HFFc6 (cell line): Measurements from ENCODE around the gene SLC16A4. TPM values are rescaled to one million over a fixed set of nuclear protein-coding genes. Genes with fewer than 3 reads are reported as not detected.
"Not testable (repeated sequence)": the region's sequence is repeated elsewhere in the genome, so short reads cannot be mapped to it uniquely, and the experiment has no call there.

Experiments
- DNase-seq: peaks from one replicate; pipeline ENCODE4 v3.0.0-alpha.2; 2018
- H3K27ac Mint-ChIP-seq: 2 replicates; pipeline ENCODE4 v1.8.0; 2020; ENCODE audit warnings: mild to moderate bottlenecking, mixed read lengths
- H3K27me3 Mint-ChIP-seq: 2 replicates; pipeline ENCODE4 v1.8.0; 2021; ENCODE audit warnings: mild to moderate bottlenecking, moderate library complexity, mixed read lengths; ENCODE audit not compliant: insufficient read depth
- H3K36me3 Mint-ChIP-seq: 2 replicates; pipeline ENCODE4 v1.8.0; 2021; ENCODE audit warnings: low read depth, mixed read lengths
- H3K4me1 Mint-ChIP-seq: 2 replicates; pipeline ENCODE4 v1.8.0; 2020; ENCODE audit warnings: low read depth, mixed read lengths
- H3K4me3 Mint-ChIP-seq: 2 replicates; pipeline ENCODE4 v1.8.0; 2020; ENCODE audit warnings: mild to moderate bottlenecking, moderate library complexity, mixed read lengths
- H3K9me3 Mint-ChIP-seq: 2 replicates; pipeline ENCODE4 v1.8.0; 2020; ENCODE audit warnings: mild to moderate bottlenecking, mixed read lengths
- CTCF ChIP-seq: fragments of 200-600 bp; sonication (generic); IDR thresholded peaks from 2 replicates; pipeline ENCODE4 v1.5.0; 2021; ENCODE audit warnings: antibody characterized with exemption, mild to moderate bottlenecking
- total RNA-seq, 6 experiments: library from RNA; stranded (reverse); fragmentation: NEBNext Ultra II Directional; extraction: Animal tissue kit (Norgen Biotek cat#: 25700); gene quantifications; 2 replicates in 1 of 6; 3 replicates in 5 of 6; pipeline ENCODE4 v1.2.3, GENCODE V29; 2021

The SLC16A4 gene
- total RNA-seq, 6 experiments from 2014 or later = 14.7 to 25.2 (median 21.5) TPM

GRCh38 chr1:110425612-110426152 lies 34.9 kb upstream of the SLC16A4 start:
- no peak for TF ChIP-seq CTCF
- H3K9me3 Mint-ChIP-seq = peaks cover 6% of the 10 kb centered on the region; the same call in 1 of the 2 replicates
- no peak overlapping the region for H3K27ac Mint-ChIP-seq
- DNase-seq = no peak
- peaks cover 7% of the 10 kb centered on the region; the same call in 1 of the 2 replicates for H3K4me1 Mint-ChIP-seq
- peaks cover 48% of the 10 kb centered on the region for H3K27me3 Mint-ChIP-seq
- no peaks in the 10 kb centered on the region for H3K36me3 Mint-ChIP-seq
- H3K4me3 Mint-ChIP-seq = no peak overlapping the region

- peaks cover 7% of the 10 kb centered on the region; the same call in 1 of the 2 replicates for H3K4me1 Mint-ChIP-seq
- H3K27me3 Mint-ChIP-seq = peaks cover 43% of the 10 kb centered on the region
- H3K36me3 Mint-ChIP-seq = no peaks in the 10 kb centered on the region
- no peak overlapping the region for H3K4me3 Mint-ChIP-seq
- TF ChIP-seq CTCF = no peak
- H3K27ac Mint-ChIP-seq = no peak overlapping the region
- H3K9me3 Mint-ChIP-seq = peaks cover 6% of the 10 kb centered on the region; the same call in 1 of the 2 replicates
- no peak for DNase-seq
Measured at GRCh38 chr1:110424699-110425611, 34.1 kb upstream of the SLC16A4 start.

- no peak overlapping the region for H3K4me3 Mint-ChIP-seq
- peak; percentile 66 for DNase-seq
- TF ChIP-seq CTCF = no peak
- no peak overlapping the region; the same call in 1 of the 2 replicates for H3K27ac Mint-ChIP-seq
- peaks cover 7% of the 10 kb centered on the region; the same call in 1 of the 2 replicates for H3K4me1 Mint-ChIP-seq
- no peaks in the 10 kb centered on the region for H3K36me3 Mint-ChIP-seq
- peaks cover 47% of the 10 kb centered on the region for H3K27me3 Mint-ChIP-seq
- peaks cover 6% of the 10 kb centered on the region; the same call in 1 of the 2 replicates for H3K9me3 Mint-ChIP-seq
Measured at GRCh38 chr1:110420874-110421793, 30.3 kb upstream of the SLC16A4 start.

GRCh38 chr1:110420023-110420662 lies 29.3 kb upstream of the SLC16A4 start:
- Mint-ChIP-seq H3K4me3 (no peak overlapping the region), H3K4me1 (peaks cover 7% of the 10 kb centered on the region; the same call in 1 of the 2 replicates), H3K27ac (no peak overlapping the region), H3K27me3 (peaks cover 37% of the 10 kb centered on the region), H3K9me3 (peaks cover 6% of the 10 kb centered on the region; the same call in 1 of the 2 replicates), H3K36me3 (no peaks in the 10 kb centered on the region)
- DNase-seq = no peak
- TF ChIP-seq CTCF = no peak

- no peak overlapping the region for H3K4me3 Mint-ChIP-seq
- no peak overlapping the region for H3K27ac Mint-ChIP-seq
- H3K9me3 Mint-ChIP-seq = peaks cover 6% of the 10 kb centered on the region; the same call in 1 of the 2 replicates
- no peaks in the 10 kb centered on the region for H3K36me3 Mint-ChIP-seq
- no peak for TF ChIP-seq CTCF
- no peak for DNase-seq
- peaks cover 28% of the 10 kb centered on the region for H3K27me3 Mint-ChIP-seq
- H3K4me1 Mint-ChIP-seq = peaks cover 7% of the 10 kb centered on the region; the same call in 1 of the 2 replicates
Measured at GRCh38 chr1:110418729-110419128, 27.9 kb upstream of the SLC16A4 start.

- H3K4me1 Mint-ChIP-seq, H3K27ac Mint-ChIP-seq, DNase-seq, H3K9me3 Mint-ChIP-seq, H3K36me3 Mint-ChIP-seq, H3K4me3 Mint-ChIP-seq: not testable (repeated sequence)
- peaks cover 14% of the 10 kb centered on the region for H3K27me3 Mint-ChIP-seq
Measured at GRCh38 chr1:110413045-110413444, 22.2 kb upstream of the SLC16A4 start.
